B cell (primary cell): Measurements from ENCODE around the gene EHBP1L1. TPM values are rescaled to one million over a fixed set of nuclear protein-coding genes. Genes with fewer than 3 reads are reported as not detected.
A peak's percentile ranks its signal among the peaks of the same experiment; 100 is the strongest.

Experiments
- ATAC-seq: fragments of 200-7000 bp; cut with Tn5 transposase; one replicate; pipeline ENCODE4 v1.10.0; 2021; ENCODE audit warnings: low read depth, mild to moderate bottlenecking, moderate number of reproducible peaks, moderate library complexity
- CTCF ChIA-PET: fragments of 350-600 bp; sonication (Branson Sonifier 250); formaldehyde crosslinking; loops from one replicate; lab custom pipeline; 2021; ENCODE audit warnings: antibody characterized with exemption, inconsistent platforms; lab: Charles Lee
- POLR2A ChIA-PET: fragments of 350-600 bp; sonication (Branson Sonifier 250); formaldehyde crosslinking; loops from one replicate; lab custom pipeline; 2021; ENCODE audit warnings: antibody characterized with exemption; lab: Charles Lee
- DNase-seq: peaks from one replicate; pipeline ENCODE4 v3.0.0; 2013
- H2AFZ ChIP-seq: 2 replicates; pipeline ENCODE4 v1.6.1; 2012; ENCODE audit warnings: mild to moderate bottlenecking, low read depth, low read length; ENCODE audit not compliant: insufficient read depth, poor library complexity, severe bottlenecking
- H3K27ac ChIP-seq, 2 donors: 1 replicate in 1 of 2; 2 replicates in 1 of 2; pipeline ENCODE4 v1.5.1; 2012 to 2013; ENCODE audit warnings: low read length in 2 of 2, mild to moderate bottlenecking in 2 of 2, moderate library complexity in 1 of 2
- H3K27me3 ChIP-seq, 4 experiments: fragments of 200-600 bp in 1 of 4; sonication (generic) in 1 of 4; replicated peaks in 1 of 4; 1 replicate in 2 of 4; 2 replicates in 2 of 4; pipeline versions ENCODE4 v1.6.1 to v1.7.0; 2013 to 2016; ENCODE audit warnings: low read length in 3 of 4, mild to moderate bottlenecking in 2 of 4, mixed read lengths in 1 of 4, moderate library complexity in 1 of 4; ENCODE audit not compliant: insufficient read depth in 4 of 4, control insufficient read depth in 3 of 4; ENCODE audit errors: control extremely low read depth in 1 of 4
- H3K36me3 ChIP-seq, 2 experiments: replicated peaks in 1 of 2; 1 replicate in 1 of 2; 2 replicates in 1 of 2; pipeline versions ENCODE4 v1.6.1 to v1.7.1; 2013; ENCODE audit warnings: low read length in 1 of 2; ENCODE audit not compliant: insufficient read depth in 2 of 2, control insufficient read depth in 1 of 2; ENCODE audit errors: control extremely low read depth in 1 of 2, extremely low read depth in 1 of 2
- H3K4me1 ChIP-seq, 2 donors: fragments of 200-600 bp in 1 of 2; sonication (generic) in 1 of 2; 1 replicate in 1 of 2; 2 replicates in 1 of 2; pipeline versions ENCODE4 v1.5.1 to v1.6.1; 2013 to 2017; ENCODE audit warnings: low read length in 2 of 2; ENCODE audit not compliant: control insufficient read depth in 2 of 2, insufficient read depth in 2 of 2
- H3K4me2 ChIP-seq: replicated peaks from 2 replicates; pipeline ENCODE3; 2012; ENCODE audit warnings: mild to moderate bottlenecking, low read depth, low read length; ENCODE audit not compliant: poor library complexity, severe bottlenecking
- H3K4me3 ChIP-seq, 5 experiments: fragments of 200-600 bp in 1 of 5; sonication (generic) in 1 of 5; 1 replicate in 3 of 5; 2 replicates in 2 of 5; pipeline versions ENCODE4 v1.5.1 to v1.7.0; 2011 to 2016; ENCODE audit warnings: low read length in 4 of 5, mild to moderate bottlenecking in 4 of 5, low read depth in 2 of 5, control low read depth in 1 of 5, moderate library complexity in 1 of 5; ENCODE audit not compliant: insufficient read depth in 1 of 5; ENCODE audit errors: control extremely low read depth in 1 of 5, extremely low read depth in 1 of 5
- H3K79me2 ChIP-seq: fragments of 200-600 bp; sonication (generic); one replicate; pipeline ENCODE4 v1.6.0; 2016; ENCODE audit warnings: low read length; ENCODE audit not compliant: control insufficient read depth, insufficient read depth
- H3K9ac ChIP-seq: fragments of 200-600 bp; sonication (generic); 2 replicates; pipeline ENCODE4 v1.6.1; 2017; ENCODE audit warnings: mild to moderate bottlenecking, low read length, moderate library complexity
- H3K9me3 ChIP-seq, 3 donors: one replicate each; pipeline versions ENCODE4 v1.6.1 to v1.7.1; 2013; ENCODE audit warnings: low read length in 2 of 3; ENCODE audit not compliant: control insufficient read depth in 2 of 3, insufficient read depth in 1 of 3; ENCODE audit errors: control extremely low read depth in 1 of 3
- H4K20me1 ChIP-seq: 2 replicates; pipeline ENCODE4 v1.6.0; 2012; ENCODE audit warnings: mild to moderate bottlenecking, low read length; ENCODE audit not compliant: insufficient read depth, control insufficient read depth, poor library complexity, severe bottlenecking
- H3K27ac Mint-ChIP-seq: one replicate; pipeline ENCODE4 v1.8.0; 2021; ENCODE audit warnings: mixed read lengths
- H3K27me3 Mint-ChIP-seq: one replicate; pipeline ENCODE4 v1.8.0; 2021; ENCODE audit warnings: mixed read lengths
- H3K4me1 Mint-ChIP-seq: one replicate; pipeline ENCODE4 v1.8.0; 2021; ENCODE audit warnings: mixed read lengths
- H3K4me3 Mint-ChIP-seq: one replicate; pipeline ENCODE4 v1.8.0; 2021; ENCODE audit warnings: mixed read lengths
- H3K9me3 Mint-ChIP-seq: one replicate; pipeline ENCODE4 v1.8.0; 2022; ENCODE audit warnings: mixed read lengths; ENCODE audit not compliant: insufficient read depth
- CTCF ChIP-seq: fragments of 200-600 bp; IDR thresholded peaks from one replicate; pipeline ENCODE4 v1.8.0; 2022; ENCODE audit warnings: antibody characterized with exemption, mild to moderate bottlenecking
- EZH2 ChIP-seq: IDR thresholded peaks from 2 replicates; pipeline ENCODE4 v1.6.1; 2012; ENCODE audit warnings: borderline replicate concordance, low read depth, mild to moderate bottlenecking, moderate library complexity, low read length; ENCODE audit not compliant: insufficient read depth, poor library complexity, severe bottlenecking
- WGBS: methylation state at CpG from one replicate; pipeline ENCODE4 v1.1.5; 2013; ENCODE audit warnings: missing lambda C conversion rate; ENCODE audit not compliant: insufficient coverage; 5-methylcytosine and 5-hydroxymethylcytosine counted together
- intact Hi-C: fragments of 100-400 bp; cut with micrococcal nuclease; formaldehyde crosslinking; loops from one replicate; pipeline ENCODE4 v1.10.0; 2022
- polyA plus RNA-seq: library from polyadenylated mRNA; depleted of rRNA; stranded (reverse); fragments of >200 nt; gene quantifications from 2 replicates; pipeline ENCODE4 v1.2.3, GENCODE V29; 2012
- small RNA-seq: library from RNA; depleted of rRNA; stranded (forward); fragments of <200 nt; gene quantifications from one replicate; pipeline ENCODE3, GENCODE V24; 2012; ENCODE audit warnings: low replicate concordance, low read depth; ENCODE audit not compliant: insufficient read length
- total RNA-seq, 2 donors: library from RNA; stranded (reverse); fragments of 120-200 nt in 1 of 2; gene quantifications; 1 replicate in 1 of 2; 2 replicates in 1 of 2; pipeline versions ENCODE4 v1.2.3 to v1.2.4, GENCODE V29; 2013 to 2022

Gene EHBP1L1
- total and polyA plus RNA-seq, 2 donors (not counting 1 experiment from before 2014, with no cell fraction given), result 202 to 279 TPM

GRCh38 chr11:65641297-65642013 is 65.6 kb downstream of the EHBP1L1 start:
- no peak for ATAC-seq
- Histone ChIP-seq H3K4me2 (peak overlapping the region; percentile 96), H3K27ac (peak overlapping the region; percentile 100), H3K27me3 (no peaks in the 10 kb centered on the region), H3K9ac (peak overlapping the region; percentile 91), H4K20me1 (peaks cover 70% of the 10 kb centered on the region), H3K79me2 (peaks cover 73% of the 10 kb centered on the region), H3K9me3 (no peaks in the 10 kb centered on the region), H3K36me3 (peaks cover 0 to 59% of the 10 kb centered on the region in 2 experiments), H3K4me1 (peaks cover 43 to 67% of the 10 kb centered on the region in 2 donors), H2AFZ (no peak overlapping the region), H3K4me3 (peak overlapping the region; percentile 64 to 97 (median 93))
- ChIA-PET POLR2A (interaction anchor here (1.3 to 5.0 kb wide), 7 partner anchors 8 to 218 kb away, joined by 6 to 116 read pairs (median 23); partner anchors contain the start of genes KAT5, MAP3K11, MUS81 and PCNX3), CTCF (interaction anchor here (1.7 to 7.4 kb wide), 3 partner anchors 12 to 54 kb away, joined by 6 to 86 read pairs (median 50); no protein-coding TSS in a partner anchor)
- no peak for DNase-seq
- no peaks in the 10 kb centered on the region for H3K9me3 Mint-ChIP-seq
- TF ChIP-seq CTCF, result no peak
- no peak for TF ChIP-seq EZH2
- H3K4me3 Mint-ChIP-seq, result peak overlapping the region; percentile 99
- no peaks in the 10 kb centered on the region for H3K27me3 Mint-ChIP-seq
- intact Hi-C loops, result no loop called here
- 36% methylated on average over 14 of the region's 16 CpGs for WGBS
- H3K27ac Mint-ChIP-seq, result peak overlapping the region; percentile 98
- H3K4me1 Mint-ChIP-seq, result peaks cover 56% of the 10 kb centered on the region

Small RNA genes within 50 kb of the gene (small RNA-seq; reads per million reads assigned to genes)
- gene AP001362.1 (not detected), gene MIR4690 (not detected)

Other genes starting within 250 kb of the EHBP1L1 start
- gene DPF2, start 242.2 kb upstream of the EHBP1L1 start, total RNA-seq, result 122 and 124 TPM in 2 replicates
- gene DPF2, start 242.2 kb upstream of the EHBP1L1 start, polyA plus RNA-seq, result 40.9 and 66.8 TPM in 2 replicates
- gene TIGD3, start 221.3 kb upstream of the EHBP1L1 start, total RNA-seq, result 6.1 and 7.5 TPM in 2 replicates
- gene TIGD3, start 221.3 kb upstream of the EHBP1L1 start, polyA plus RNA-seq, result 2.7 and 3.8 TPM in 2 replicates
- gene SLC25A45, start 193.4 kb upstream of the EHBP1L1 start, total RNA-seq, result 16.4 and 18.2 TPM in 2 replicates
- gene SLC25A45, start 193.4 kb upstream of the EHBP1L1 start, polyA plus RNA-seq, result 50.8 and 80.6 TPM in 2 replicates
- 73.6 and 82.5 TPM in 2 replicates for gene FRMD8, start 189.4 kb upstream of the EHBP1L1 start, total RNA-seq
- gene FRMD8, start 189.4 kb upstream of the EHBP1L1 start, polyA plus RNA-seq, result 35.1 and 44.3 TPM in 2 replicates
- 1,620 and 1,642 TPM in 2 replicates for gene NEAT1, start 153.3 kb upstream of the EHBP1L1 start, total RNA-seq
- gene NEAT1, start 153.3 kb upstream of the EHBP1L1 start, polyA plus RNA-seq, result 66.7 and 127 TPM in 2 replicates
- 32,417 and 34,445 TPM in 2 replicates for gene MALAT1, start 77.0 kb upstream of the EHBP1L1 start, total RNA-seq
- gene MALAT1, start 77.0 kb upstream of the EHBP1L1 start, polyA plus RNA-seq, result 461 and 646 TPM in 2 replicates
- 72.3 and 85.5 TPM in 2 replicates for gene SCYL1, start 51.0 kb upstream of the EHBP1L1 start, total RNA-seq
- 76.1 and 76.5 TPM in 2 replicates for gene SCYL1, start 51.0 kb upstream of the EHBP1L1 start, polyA plus RNA-seq
- 69.0 and 69.7 TPM in 2 replicates for gene LTBP3, start 17.7 kb upstream of the EHBP1L1 start, total RNA-seq
- 65.1 and 84.8 TPM in 2 replicates for gene LTBP3, start 17.7 kb upstream of the EHBP1L1 start, polyA plus RNA-seq
- gene ZNRD2, start 5.6 kb upstream of the EHBP1L1 start, total RNA-seq, result 22.1 and 24.0 TPM in 2 replicates
- 98.0 and 112 TPM in 2 replicates for gene ZNRD2, start 5.6 kb upstream of the EHBP1L1 start, polyA plus RNA-seq
- 29.7 and 30.4 TPM in 2 replicates for gene FAM89B, start 3.5 kb upstream of the EHBP1L1 start, total RNA-seq
- gene FAM89B, start 3.5 kb upstream of the EHBP1L1 start, polyA plus RNA-seq, result 35.1 and 50.2 TPM in 2 replicates
- gene KCNK7, start 19.7 kb downstream of the EHBP1L1 start, total RNA-seq, result 3.5 and 3.9 TPM in 2 replicates
- gene KCNK7, start 19.7 kb downstream of the EHBP1L1 start, polyA plus RNA-seq, result 2.2 and 5.8 TPM in 2 replicates
- gene MAP3K11, start 38.2 kb downstream of the EHBP1L1 start, total RNA-seq, result 97.2 and 99.7 TPM in 2 replicates
- gene MAP3K11, start 38.2 kb downstream of the EHBP1L1 start, polyA plus RNA-seq, result 40.7 and 67.3 TPM in 2 replicates
- 61.4 and 61.5 TPM in 2 replicates for gene PCNX3, start 39.7 kb downstream of the EHBP1L1 start, total RNA-seq
- 56.1 and 62.8 TPM in 2 replicates for gene PCNX3, start 39.7 kb downstream of the EHBP1L1 start, polyA plus RNA-seq
- gene SIPA1, start 62.0 kb downstream of the EHBP1L1 start, total RNA-seq, result 448 and 461 TPM in 2 replicates
- 308 and 314 TPM in 2 replicates for gene SIPA1, start 62.0 kb downstream of the EHBP1L1 start, polyA plus RNA-seq
- 154 and 160 TPM in 2 replicates for gene RELA, start 86.9 kb downstream of the EHBP1L1 start, total RNA-seq
- 124 and 188 TPM in 2 replicates for gene RELA, start 86.9 kb downstream of the EHBP1L1 start, polyA plus RNA-seq
- 134 and 142 TPM in 2 replicates for gene KAT5, start 136.2 kb downstream of the EHBP1L1 start, total RNA-seq
- gene KAT5, start 136.2 kb downstream of the EHBP1L1 start, polyA plus RNA-seq, result 84.6 and 131 TPM in 2 replicates
- gene RNASEH2C, start 144.7 kb downstream of the EHBP1L1 start, total RNA-seq, result 75.3 and 81.6 TPM in 2 replicates
- 71.6 and 95.0 TPM in 2 replicates for gene RNASEH2C, start 144.7 kb downstream of the EHBP1L1 start, polyA plus RNA-seq
- gene AP5B1, start 204.9 kb downstream of the EHBP1L1 start, total RNA-seq, result 25.2 and 26.3 TPM in 2 replicates
- 9.4 and 9.6 TPM in 2 replicates for gene AP5B1, start 204.9 kb downstream of the EHBP1L1 start, polyA plus RNA-seq
- 0.15 and 0.17 TPM in 2 replicates for gene OVOL1, start 211.0 kb downstream of the EHBP1L1 start, total RNA-seq
- 0.09 and 0.66 TPM in 2 replicates for gene OVOL1, start 211.0 kb downstream of the EHBP1L1 start, polyA plus RNA-seq